HG03520 (cell line): ENCODE measurements around the gene PPP2R3A.

Source experiments
- ATAC-seq: cut with Tn5 transposase; IDR thresholded peaks from one replicate; pipeline ENCODE4 v1.9.1; 2021; ENCODE audit warnings: mild to moderate bottlenecking, moderate library complexity; ENCODE audit not compliant: unreplicated experiment

PPP2R3A gene

DNA sequence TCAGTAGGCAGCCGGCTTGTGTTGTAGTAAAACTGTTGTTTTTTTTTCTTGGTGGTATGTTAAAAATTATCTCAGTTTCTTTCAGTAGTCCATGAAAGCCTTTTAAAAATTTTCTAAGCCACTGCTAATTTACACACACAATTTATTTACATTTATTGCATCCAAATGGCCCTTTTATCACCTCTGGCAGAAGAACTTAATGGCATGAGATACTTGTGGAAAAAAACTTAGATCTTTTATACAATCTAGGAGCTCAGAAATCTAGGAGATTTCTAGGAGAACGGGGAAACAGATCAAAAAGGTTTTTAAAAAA lies 1.4 kb downstream of the PPP2R3A start:
- no peak for ATAC-seq

DNA sequence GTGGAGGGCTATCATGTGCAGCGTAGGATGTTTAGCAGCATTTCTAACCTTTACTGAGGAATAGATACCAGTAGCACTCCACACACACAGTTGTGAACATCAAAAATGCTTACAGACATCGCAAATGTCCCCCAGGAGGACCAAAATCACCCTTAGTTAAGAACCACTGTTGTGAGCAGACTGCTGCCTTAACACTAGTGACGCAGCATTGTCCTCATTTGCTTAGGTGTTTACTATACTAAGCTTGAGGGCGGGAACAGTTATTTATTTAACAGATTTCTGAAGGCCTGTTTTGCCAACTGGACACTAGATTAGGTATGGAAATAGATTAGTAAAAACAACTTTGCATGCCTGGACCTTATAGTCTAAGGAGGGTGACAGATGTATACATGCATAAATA lies 2.3 kb downstream of the PPP2R3A start:
- ATAC-seq = no peak

DNA sequence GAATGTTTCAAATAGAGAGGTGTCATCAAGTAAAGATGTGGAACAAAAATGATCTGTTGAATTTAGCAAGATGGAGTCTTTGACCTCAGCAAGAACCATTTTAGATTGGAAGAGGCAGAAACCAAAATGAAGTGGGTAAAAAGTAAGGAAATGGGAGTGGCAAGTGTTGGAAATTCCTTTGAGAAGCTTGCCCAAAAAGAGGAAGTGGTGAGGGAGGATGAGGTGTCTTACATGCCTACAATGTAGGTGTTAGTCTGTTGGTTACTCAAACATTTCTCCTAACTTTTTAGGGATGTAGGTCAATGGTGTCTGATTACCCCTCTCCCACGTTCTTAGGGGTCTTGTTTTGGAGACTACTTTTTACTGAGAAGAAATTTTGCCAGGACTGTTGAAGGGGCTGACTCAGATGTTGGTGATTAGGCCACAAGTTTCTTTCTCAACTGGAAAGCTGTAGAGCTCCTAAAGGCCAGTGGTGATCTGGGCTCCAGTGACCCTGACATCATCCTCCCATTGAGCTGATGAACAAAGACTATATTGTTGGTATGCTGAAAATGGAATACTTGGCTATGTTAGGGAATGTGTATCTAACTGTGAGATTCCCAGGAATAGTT lies 5.1 kb downstream of the PPP2R3A start:
- no peak for ATAC-seq

DNA sequence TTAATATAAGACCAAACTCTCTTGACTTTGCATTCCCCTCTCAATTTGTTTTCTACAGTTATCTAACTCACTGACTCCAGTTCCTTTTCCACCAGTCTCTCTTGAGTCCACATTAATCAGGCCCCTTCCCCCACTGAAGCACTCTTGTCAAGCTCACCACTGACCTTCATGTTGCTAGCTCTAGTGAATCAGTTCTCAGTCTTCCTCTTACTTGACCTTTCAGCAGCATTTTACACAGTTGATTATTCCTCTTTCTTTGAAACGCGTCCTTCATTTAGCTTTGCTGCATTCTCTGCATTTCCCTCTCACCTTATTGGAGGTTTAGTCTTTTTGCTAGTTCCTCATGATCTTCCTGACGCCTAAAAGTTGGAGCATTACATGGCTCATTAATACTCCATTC lies 8.3 kb downstream of the PPP2R3A start:
- no peak for ATAC-seq

DNA sequence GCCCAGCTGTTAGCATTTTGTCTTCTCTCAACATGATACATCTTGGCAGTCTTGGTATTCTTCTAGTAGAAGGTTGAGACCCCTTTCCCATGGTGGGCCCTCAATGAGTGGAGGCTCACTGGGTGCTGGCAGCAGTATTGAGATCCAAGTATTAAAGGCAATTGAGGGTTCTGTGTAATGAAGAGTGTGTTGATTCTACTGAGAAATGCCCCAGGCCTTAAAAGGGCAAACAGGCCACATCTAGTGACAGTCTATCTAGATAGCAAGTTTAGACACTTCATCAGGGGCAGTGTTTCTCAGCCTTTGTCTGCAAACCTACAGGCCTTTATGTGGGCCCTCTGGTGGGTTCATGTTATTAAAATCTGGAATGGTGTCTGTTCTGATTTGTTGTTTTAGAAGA lies 9.5 kb downstream of the PPP2R3A start:
- no peak for ATAC-seq

DNA sequence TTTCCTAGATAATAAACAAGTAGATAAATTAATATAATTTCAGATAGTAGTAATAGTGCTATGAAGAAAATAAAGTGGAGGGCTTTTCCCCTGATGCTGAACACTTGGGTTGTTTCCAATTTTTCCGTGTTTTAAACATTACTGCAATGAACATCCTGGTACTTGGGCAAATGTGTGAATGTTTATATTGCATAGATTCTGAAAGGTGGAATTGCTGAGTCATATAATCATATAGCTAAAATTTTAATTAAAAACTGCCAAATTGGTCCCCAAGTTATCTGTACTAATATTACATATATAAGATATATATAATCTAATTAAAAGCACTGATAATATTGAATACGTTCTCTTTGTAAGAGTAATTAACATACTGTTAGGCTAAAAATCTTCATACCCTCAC lies 10.0 kb downstream of the PPP2R3A start:
- ATAC-seq = no peak

DNA sequence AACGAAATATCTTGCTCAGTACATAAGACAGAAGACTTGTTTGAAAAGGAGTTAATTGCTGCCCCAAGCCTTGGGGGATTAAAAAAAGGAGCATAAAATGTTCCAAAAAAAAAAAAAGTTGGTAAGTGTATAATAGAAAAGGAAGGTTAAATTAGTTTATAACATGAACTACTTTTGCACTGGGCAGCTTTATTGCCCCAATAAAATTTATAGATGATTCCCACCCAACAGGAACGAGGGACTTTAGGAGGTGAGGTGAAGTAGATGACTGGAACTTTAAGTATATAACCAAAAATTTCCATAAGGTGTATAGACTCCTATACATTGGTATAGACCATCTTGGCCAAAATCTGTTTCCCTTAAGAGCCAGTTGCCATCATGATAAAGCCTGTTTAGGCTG lies 14.8 kb downstream of the PPP2R3A start:
- ATAC-seq = no peak

DNA sequence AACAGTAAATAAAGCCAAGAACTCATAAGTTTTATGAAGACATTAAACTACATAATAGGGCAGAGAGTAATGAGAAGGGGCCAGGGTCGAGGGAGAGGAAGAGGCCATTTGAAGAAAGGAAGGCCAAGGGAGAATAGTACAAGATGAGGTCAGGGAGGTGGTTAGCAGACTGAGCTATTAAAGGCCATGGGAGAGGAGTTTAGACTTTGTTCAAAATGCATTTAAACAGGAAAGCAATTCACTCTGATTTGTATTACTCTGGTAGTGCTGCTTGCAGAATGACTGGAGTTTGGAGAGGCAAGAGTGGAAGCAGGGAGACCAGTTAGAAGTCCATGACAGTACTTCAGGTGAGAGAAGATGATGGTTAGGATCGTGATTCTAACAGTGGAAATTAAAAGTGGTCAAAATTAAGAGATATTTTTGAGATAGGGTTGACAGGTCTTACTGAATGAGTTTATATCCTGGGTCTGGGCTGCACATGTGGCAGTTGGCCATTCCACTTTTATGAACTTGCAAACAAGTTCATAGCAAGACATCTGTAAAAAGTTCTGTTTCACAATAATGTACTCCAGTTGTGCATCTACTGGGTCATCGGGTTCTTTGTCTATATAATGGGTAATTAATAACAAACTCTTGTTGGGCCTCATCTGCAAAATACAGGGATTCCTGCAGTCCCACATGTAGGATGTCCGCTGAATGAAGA lies 16.3 kb downstream of the PPP2R3A start:
- no peak for ATAC-seq

DNA sequence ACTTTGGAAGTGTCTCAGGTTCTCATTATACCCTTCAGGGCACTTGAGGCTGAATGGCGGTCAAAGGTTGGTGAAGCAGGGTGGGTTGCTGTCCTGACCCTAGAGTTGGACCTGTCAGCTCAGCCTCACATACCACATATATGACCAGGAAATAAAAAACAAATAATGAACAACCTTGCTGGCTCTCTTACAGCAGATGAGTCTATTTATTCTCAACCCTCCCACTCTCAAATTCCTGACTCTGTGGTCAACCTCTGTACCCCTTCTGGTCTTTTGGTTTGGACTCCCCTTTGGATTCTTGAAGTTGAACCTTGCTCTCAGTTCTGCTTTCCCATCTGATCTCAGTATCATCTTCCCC lies 16.9 kb downstream of the PPP2R3A start:
- no peak for ATAC-seq

DNA sequence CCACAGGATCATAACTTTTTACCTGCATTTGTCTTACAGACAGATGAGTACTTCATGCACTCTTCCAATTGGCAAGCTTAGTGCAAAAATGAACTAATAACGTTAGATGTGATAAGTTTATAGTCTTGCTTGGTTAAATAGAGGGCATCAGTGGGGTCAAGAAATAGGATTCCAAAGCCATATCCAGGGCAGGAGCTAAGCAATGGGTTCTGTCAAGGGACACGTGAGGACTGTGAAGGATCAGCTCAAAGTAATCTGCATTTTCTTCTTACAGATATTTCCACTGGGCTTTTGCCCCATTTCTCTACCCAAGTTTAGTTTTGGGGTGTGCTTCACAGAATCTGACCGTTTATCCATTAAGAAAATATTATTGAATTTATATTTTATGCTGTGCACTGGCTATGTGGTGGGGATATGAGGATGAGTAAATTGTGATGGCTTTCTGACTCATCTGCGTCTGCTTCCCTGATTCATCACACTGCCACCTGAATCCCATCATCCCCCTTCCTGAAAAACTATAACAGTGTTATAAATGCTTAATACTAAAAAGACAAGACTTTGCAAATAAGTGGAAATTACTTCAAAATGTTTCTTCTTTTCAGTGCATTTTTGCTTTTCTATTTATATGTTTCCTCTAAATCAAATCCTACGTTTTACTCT lies 17.5 kb downstream of the PPP2R3A start:
- no peak for ATAC-seq

DNA sequence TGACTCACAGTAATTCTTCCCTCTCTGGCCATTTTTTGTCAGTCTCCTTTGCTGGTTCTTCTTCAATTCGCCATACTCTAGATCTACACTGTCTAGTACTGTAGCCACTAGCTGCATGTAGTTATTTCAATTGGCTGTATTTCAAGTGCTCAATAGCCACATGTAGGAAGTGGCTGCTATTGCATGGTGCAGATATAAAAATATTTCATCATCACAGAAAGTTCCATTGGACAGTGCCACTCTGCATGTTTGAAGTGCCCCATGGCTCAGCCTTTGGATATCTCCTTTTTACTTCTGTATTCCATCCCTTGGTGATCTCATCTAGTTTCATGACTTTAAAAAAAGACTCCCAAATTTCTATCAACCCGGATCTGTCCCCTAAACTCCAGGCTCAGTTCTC lies 22.1 kb downstream of the PPP2R3A start:
- ATAC-seq = no peak

DNA sequence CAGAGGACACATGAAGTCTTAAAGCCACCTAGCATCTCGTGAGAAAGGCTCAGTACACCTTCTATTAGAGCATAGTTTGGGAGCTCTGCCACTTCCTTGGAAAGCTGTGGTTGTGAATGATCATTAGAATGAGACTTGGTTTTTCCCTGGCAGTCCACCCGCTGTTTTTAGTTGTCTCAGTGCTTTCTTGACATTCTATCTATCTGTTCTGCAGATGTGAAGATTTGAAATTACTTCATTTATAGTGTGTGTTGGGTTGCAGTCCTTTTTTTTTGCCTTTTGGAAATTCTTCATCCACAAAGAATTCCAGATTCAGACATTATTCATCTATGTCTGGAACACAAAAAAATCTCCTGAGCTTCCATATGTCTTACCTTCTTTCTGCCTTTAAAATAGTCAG lies 23.7 kb downstream of the PPP2R3A start:
- ATAC-seq = no peak

DNA sequence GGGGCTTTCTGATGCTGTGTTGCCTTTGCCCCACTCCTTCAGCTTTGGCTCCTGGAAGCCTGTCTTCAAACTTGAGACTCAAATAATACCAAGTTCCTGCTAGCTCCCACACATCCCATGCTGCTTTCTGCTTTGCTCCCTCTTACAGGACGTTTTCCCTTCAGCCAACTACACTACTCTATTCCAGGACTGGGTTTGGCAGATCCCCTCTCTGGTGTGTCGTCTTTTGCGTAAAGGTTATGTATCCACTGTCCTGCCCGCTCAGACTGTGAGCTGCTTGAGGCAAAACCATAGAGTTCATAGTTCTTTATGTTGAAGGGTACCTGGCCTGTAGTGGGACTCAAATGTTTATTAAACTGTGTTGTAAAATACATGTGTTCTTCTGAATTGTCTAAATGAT lies 25.4 kb downstream of the PPP2R3A start:
- ATAC-seq = no peak

DNA sequence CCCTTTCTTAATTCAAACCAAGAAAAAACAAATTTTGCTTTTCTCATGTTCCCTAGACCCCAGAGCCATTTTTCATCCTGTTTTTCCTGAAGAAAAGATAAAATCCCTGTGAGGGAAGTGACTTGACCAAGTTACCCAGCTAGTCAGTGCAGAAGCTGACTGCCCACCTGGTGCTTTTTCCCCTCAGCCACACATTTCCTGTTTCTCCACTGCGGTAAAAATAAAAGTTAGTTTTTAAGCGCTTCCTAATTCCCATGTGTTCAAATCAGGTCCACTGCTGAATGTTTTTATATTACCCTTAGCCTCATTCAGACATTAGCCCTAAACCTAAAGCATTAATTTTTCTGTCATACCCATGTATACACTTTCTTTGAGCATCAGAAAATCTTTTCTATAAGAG lies 26.1 kb downstream of the PPP2R3A start:
- no peak for ATAC-seq

DNA sequence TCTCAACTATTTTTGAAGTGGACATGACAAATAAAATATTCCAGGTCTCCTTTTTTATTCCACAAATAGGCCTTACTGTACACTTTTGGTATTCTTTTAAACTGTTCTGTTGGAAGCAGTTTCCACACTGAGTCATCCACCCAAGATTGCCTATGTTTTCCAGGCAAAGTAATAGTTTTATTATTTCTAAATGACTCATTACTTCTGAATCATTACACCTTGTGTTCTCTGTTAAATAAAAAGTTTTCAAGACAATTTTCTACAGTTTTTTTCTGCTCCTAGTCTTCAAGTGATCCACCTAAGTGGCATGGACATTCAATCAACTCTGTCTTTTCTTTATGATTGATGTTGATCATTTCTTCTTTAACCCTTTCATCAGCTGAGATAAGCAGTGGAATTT lies 26.5 kb downstream of the PPP2R3A start:
- no peak for ATAC-seq

DNA sequence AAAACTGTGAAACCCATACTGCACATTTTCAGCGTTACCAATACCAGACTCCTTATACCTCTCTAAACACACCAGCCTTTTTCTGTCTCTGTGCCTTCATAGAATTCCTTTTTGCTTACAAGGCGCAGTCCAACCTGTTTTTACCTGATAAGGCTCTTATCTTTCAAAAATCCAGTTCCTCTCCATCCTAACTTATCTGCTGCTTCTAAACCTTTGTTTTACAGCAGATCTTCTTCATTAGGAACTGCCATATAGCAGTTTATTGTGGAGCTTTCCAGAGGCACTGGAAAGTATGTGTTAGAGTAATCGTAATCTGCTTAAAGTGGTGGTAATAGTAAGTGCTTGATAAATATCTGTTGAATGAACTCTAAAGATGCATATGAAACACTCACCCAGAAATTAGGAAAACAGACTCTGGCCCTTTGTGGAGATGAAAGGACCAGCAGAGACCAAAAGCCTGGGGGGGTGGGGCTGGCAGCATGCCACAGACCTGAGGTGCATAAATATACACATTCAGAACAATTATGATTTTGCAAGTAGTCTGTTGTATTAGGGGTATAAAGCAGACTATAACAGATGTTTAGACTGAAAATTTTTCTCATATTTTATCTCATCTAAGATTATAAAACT lies 29.3 kb downstream of the PPP2R3A start:
- ATAC-seq = no peak

DNA sequence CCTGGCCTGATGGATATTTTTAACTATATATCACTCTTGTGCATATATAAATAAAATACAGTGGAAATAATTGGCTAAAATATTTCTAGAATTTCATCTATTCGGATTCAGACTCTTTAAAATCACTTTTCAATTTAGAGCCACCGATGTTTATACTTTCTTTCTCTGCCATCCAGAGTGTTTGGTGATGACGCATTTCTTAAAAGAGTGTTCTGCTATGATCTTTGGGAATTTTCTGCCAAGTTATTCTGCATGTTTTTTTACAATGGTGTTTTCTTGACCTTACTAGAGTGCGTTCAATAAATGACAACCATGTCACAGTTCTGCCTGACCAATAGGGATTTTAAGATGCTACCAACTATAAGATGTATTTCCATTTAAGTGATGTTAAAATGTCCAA lies 30.2 kb downstream of the PPP2R3A start:
- no peak for ATAC-seq

DNA sequence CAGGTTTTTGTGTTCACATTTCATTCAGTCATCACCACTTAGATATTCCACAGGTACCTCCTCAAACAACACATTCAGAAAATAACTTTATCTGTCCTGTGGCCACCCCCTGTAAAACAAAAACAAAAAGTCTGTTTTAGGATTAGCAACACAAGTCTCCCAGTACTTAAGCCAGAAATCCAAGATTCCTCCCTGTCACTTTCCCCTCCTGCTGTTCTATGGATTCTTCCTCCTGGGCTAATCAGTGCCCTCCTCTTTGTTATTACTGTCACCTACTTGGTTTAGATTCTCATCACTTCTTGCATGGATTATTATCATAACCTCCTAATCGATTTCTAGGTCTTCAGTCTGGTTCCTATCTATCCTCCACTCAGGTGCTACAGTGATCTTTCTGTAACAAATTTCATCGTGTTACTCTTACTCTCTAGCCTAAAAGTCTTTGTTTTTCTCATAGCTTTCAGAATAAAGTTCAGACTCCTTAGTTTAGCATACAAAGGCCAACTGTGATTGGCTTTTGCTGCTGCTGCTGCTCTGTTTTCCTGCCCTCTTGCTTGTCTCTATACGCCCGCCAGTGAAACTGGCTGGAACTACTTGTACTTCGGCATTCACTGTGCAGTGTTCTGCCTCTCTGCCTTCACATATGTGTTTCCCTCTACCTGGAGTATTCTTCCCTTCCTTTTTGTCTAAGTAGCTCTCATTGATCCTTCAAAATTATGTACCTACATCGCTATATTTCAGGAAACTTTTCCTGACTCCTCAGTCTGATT lies 32.2 kb downstream of the PPP2R3A start:
- no peak for ATAC-seq

DNA sequence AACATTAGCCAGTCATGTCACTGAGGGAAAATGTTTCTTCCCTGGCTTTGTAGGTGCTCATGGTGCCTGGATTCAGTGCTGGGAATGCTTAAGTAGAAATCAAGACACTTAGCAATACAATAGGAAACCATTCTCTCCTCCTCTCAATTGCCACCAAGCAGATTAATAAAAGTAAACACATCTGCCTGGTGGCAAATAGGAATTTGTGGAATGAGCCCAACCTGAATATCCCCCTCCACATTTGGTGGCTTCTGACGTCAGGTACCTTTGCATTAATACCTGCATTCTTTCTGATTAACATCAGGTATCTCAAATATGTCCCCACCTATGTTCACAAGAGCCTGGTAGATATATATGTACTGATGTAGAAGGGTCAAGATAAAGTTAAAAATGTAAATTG lies 42.7 kb downstream of the PPP2R3A start:
- ATAC-seq = no peak

DNA sequence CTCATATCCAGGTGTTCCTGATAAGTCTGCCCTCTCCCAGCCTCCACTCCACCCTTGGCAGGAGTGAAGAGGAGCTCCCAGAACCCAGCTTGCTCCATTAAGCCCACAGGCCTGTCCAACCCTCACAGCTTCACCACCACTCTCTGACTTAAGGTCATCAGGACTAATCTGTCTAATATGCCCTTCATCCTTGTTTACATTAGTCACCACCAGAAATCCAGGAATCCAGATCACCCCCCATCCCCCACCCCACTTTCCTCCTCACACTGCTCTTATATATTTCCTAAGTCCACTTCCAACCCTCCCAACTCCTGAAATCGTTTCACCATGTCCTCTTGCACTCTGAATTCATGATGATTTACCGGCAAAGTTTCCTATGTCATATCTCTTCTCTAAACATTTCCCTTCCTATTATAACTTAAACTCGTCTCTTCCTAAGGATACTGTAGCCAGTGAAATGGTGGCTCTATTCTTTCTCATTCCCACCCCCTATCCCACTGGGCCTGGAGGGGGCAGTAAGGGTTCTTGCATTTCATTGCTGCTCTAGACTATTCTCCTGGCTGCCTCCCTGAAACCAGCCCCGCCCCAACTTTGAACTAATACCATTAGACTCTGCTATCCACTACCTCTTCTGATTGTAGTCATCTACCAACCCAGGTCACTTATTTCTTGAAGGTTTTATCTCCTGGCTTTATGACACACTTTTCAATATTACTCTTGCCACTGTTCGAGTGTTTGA lies 43.4 kb downstream of the PPP2R3A start:
- ATAC-seq = no peak

DNA sequence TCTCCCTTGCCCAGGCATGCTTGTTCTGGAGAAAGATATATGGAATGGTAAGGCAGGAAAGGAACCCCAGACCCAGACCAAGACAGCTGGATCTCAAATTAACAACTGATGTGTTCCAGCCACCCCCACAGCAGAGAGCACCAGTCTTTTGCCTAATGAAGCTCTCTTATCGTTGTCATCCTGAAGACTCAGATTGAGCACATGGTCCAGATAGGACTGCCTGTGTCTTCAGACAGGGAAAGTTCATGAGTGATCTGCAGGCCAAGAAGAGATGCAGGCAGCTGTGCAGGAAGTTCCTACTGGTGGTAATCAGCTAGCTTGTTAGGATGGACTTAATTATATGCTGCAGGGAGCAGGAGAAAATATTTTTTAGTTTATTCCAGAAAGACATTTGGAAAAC lies 53.3 kb downstream of the PPP2R3A start:
- no peak for ATAC-seq
